Mammary epithelial cell (primary cell): ENCODE data around the gene SNX24.

Experiments
- EZH2 ChIP-seq: IDR thresholded peaks from 2 replicates; pipeline ENCODE4 v1.6.1; 2012; ENCODE audit warnings: low read length, inconsistent platforms, borderline replicate concordance
- TF ChIP-seq, protein P1 (sequence below), 2 donors: IDR thresholded peaks in 1 of 2; conservative IDR thresholded peaks in 1 of 2; 2 replicates each; pipeline ENCODE4 v1.5.1; 2011 to 2012; ENCODE audit warnings: inconsistent platforms in 2 of 2, low read length in 2 of 2, mild to moderate bottlenecking in 2 of 2, control low read depth in 1 of 2, low read depth in 1 of 2; ENCODE audit not compliant: insufficient read depth in 1 of 2; ENCODE audit errors: extremely low read depth in 1 of 2

DNA sequence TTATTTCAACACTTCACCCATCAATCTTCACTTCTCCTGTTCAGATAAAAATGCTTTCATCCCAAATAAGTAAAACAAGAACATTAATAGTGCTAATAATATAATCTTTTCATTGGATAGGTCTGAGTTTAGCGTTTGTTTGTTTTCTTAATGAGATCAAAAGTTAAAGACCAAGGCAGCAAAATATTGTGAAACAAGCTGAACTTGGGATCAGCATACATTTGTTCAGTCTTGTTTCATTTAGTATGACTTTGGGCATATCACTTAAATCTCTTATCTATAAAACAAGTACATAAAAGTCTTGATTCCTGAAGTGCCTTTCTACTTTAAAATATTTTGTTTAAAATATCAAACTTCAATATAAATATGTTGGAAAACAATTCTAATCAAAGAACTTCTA, 13.4 kb upstream of the SNX24 start:
- TF ChIP-seq, protein P1, sequence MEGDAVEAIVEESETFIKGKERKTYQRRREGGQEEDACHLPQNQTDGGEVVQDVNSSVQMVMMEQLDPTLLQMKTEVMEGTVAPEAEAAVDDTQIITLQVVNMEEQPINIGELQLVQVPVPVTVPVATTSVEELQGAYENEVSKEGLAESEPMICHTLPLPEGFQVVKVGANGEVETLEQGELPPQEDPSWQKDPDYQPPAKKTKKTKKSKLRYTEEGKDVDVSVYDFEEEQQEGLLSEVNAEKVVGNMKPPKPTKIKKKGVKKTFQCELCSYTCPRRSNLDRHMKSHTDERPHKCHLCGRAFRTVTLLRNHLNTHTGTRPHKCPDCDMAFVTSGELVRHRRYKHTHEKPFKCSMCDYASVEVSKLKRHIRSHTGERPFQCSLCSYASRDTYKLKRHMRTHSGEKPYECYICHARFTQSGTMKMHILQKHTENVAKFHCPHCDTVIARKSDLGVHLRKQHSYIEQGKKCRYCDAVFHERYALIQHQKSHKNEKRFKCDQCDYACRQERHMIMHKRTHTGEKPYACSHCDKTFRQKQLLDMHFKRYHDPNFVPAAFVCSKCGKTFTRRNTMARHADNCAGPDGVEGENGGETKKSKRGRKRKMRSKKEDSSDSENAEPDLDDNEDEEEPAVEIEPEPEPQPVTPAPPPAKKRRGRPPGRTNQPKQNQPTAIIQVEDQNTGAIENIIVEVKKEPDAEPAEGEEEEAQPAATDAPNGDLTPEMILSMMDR (conservative IDR thresholded peaks at IDR 0.05 in 1 of 2, IDR thresholded peaks at IDR 0.05 in 1 of 2; ENCODE audit: extremely low read depth in 1 of 2, insufficient read depth in 1 of 2, low read depth in 1 of 2, low read length in 2 of 2), result no peak
- TF ChIP-seq EZH2, result no peak
